Activated T-helper 2 cell treated with anti-CD3 and anti-CD28 coated beads, Interferon-gamma antibody, Interleukin-2, Interleukin-4, amounts not matched to agents 10 μg/mL and 5 μg/mL and 100 μg/mL, durations not matched to agents 14 hours and 24 hours and 36 hours (primary cell): ENCODE data around the gene ATM. TPM values are rescaled to one million over a fixed set of nuclear protein-coding genes. Genes with fewer than 3 reads are reported as not detected.
"Not testable (repeated sequence)": the region's sequence is repeated elsewhere in the genome, so short reads cannot be mapped to it uniquely, and the experiment has no call there.

Experiments used
- DNase-seq: peaks from one replicate; pipeline ENCODE4 v3.0.0; 2021; ENCODE audit warnings: low spot score
- H3K27ac Mint-ChIP-seq: one replicate; pipeline ENCODE4 v1.8.0; 2021; ENCODE audit warnings: mixed read lengths
- H3K27me3 Mint-ChIP-seq: one replicate; pipeline ENCODE4 v1.8.0; 2021; ENCODE audit warnings: low read depth, mixed read lengths
- H3K36me3 Mint-ChIP-seq: one replicate; pipeline ENCODE4 v1.8.0; 2021; ENCODE audit warnings: low read depth, mixed read lengths
- H3K4me1 Mint-ChIP-seq: one replicate; pipeline ENCODE4 v1.8.0; 2021; ENCODE audit warnings: low read depth, mixed read lengths
- H3K4me3 Mint-ChIP-seq: one replicate; pipeline ENCODE4 v1.8.0; 2021; ENCODE audit warnings: low read depth, mild to moderate bottlenecking, moderate library complexity, mixed read lengths
- H3K9me3 Mint-ChIP-seq: one replicate; pipeline ENCODE4 v1.8.0; 2021; ENCODE audit warnings: mixed read lengths
- intact Hi-C: fragments of 100-400 bp; cut with micrococcal nuclease; formaldehyde crosslinking; loops from one replicate; pipeline ENCODE4 v1.15.1; 2023
- total RNA-seq: library from RNA; stranded (reverse); gene quantifications from 2 replicates; pipeline ENCODE4 v1.2.3, GENCODE V29; 2022

ATM gene
- total RNA-seq, 1 donor from 2014 or later: 34.1 TPM

- no peaks in the 10 kb centered on the region for H3K9me3 Mint-ChIP-seq
- no peak overlapping the region for H3K4me3 Mint-ChIP-seq
- no peak for DNase-seq
- no peaks in the 10 kb centered on the region for H3K27me3 Mint-ChIP-seq
- intact Hi-C loops: no loop called here
- peaks cover 1% of the 10 kb centered on the region for H3K4me1 Mint-ChIP-seq
- peaks cover 32% of the 10 kb centered on the region for H3K36me3 Mint-ChIP-seq
- no peak overlapping the region for H3K27ac Mint-ChIP-seq
Observed at GRCh38 chr11:108364159-108364558, 141.3 kb downstream of the ATM start.

- H3K27ac Mint-ChIP-seq: no peak overlapping the region
- no peaks in the 10 kb centered on the region for H3K9me3 Mint-ChIP-seq
- no peaks in the 10 kb centered on the region for H3K27me3 Mint-ChIP-seq
- intact Hi-C loops: no loop called here
- H3K4me1 Mint-ChIP-seq: peaks cover 1% of the 10 kb centered on the region
- H3K36me3 Mint-ChIP-seq: peaks cover 37% of the 10 kb centered on the region
- DNase-seq: no peak
- H3K4me3 Mint-ChIP-seq: no peak overlapping the region
Observed at GRCh38 chr11:108368134-108368533, 145.3 kb downstream of the ATM start.

GRCh38 chr11:108369064-108369463 is 146.2 kb downstream of the ATM start:
- Mint-ChIP-seq H3K27me3 (no peaks in the 10 kb centered on the region), H3K4me1 (peaks cover 1% of the 10 kb centered on the region), H3K36me3 (peaks cover 37% of the 10 kb centered on the region), H3K9me3 (no peaks in the 10 kb centered on the region), H3K27ac (no peak overlapping the region), H3K4me3 (no peak overlapping the region)
- intact Hi-C loops: no loop called here
- no peak for DNase-seq

GRCh38 chr11:108370315-108370714 is 147.4 kb downstream of the ATM start:
- H3K4me1 Mint-ChIP-seq: peaks cover 1% of the 10 kb centered on the region
- intact Hi-C loops: no loop called here
- H3K27ac Mint-ChIP-seq: no peak overlapping the region
- peaks cover 1% of the 10 kb centered on the region for H3K27me3 Mint-ChIP-seq
- H3K9me3 Mint-ChIP-seq: no peaks in the 10 kb centered on the region
- DNase-seq: no peak
- no peak overlapping the region for H3K4me3 Mint-ChIP-seq
- peaks cover 26% of the 10 kb centered on the region for H3K36me3 Mint-ChIP-seq

- Mint-ChIP-seq H3K4me3 (no peak overlapping the region), H3K27ac (no peak overlapping the region), H3K4me1 (peaks cover 1% of the 10 kb centered on the region), H3K36me3 (peaks cover 21% of the 10 kb centered on the region), H3K27me3 (peaks cover 1% of the 10 kb centered on the region), H3K9me3 (no peaks in the 10 kb centered on the region)
- intact Hi-C loops: no loop called here
- no peak for DNase-seq
Observed at GRCh38 chr11:108370990-108371389, 148.1 kb downstream of the ATM start.

GRCh38 chr11:108373505-108373904 is 150.6 kb downstream of the ATM start:
- H3K4me1 Mint-ChIP-seq, intact Hi-C loops, H3K9me3 Mint-ChIP-seq, DNase-seq, H3K36me3 Mint-ChIP-seq, H3K27ac Mint-ChIP-seq, H3K27me3 Mint-ChIP-seq, H3K4me3 Mint-ChIP-seq: not testable (repeated sequence)

GRCh38 chr11:108388576-108388975 is 165.7 kb downstream of the ATM start:
- no peaks in the 10 kb centered on the region for H3K36me3 Mint-ChIP-seq
- no peaks in the 10 kb centered on the region for H3K9me3 Mint-ChIP-seq
- intact Hi-C loops: no loop called here
- DNase-seq: no peak
- H3K4me3 Mint-ChIP-seq: no peak overlapping the region
- no peaks in the 10 kb centered on the region for H3K4me1 Mint-ChIP-seq
- H3K27ac Mint-ChIP-seq: no peak overlapping the region
- no peaks in the 10 kb centered on the region for H3K27me3 Mint-ChIP-seq

- DNase-seq: no peak
- Mint-ChIP-seq H3K4me3 (no peak overlapping the region), H3K27ac (no peak overlapping the region), H3K36me3 (no peaks in the 10 kb centered on the region), H3K27me3 (no peaks in the 10 kb centered on the region), H3K4me1 (no peaks in the 10 kb centered on the region), H3K9me3 (no peaks in the 10 kb centered on the region)
- intact Hi-C loops: no loop called here
Observed at GRCh38 chr11:108392353-108392752, 169.5 kb downstream of the ATM start.

- Mint-ChIP-seq H3K27ac (no peak overlapping the region), H3K9me3 (no peaks in the 10 kb centered on the region), H3K27me3 (no peaks in the 10 kb centered on the region), H3K4me3 (no peak overlapping the region), H3K36me3 (no peaks in the 10 kb centered on the region), H3K4me1 (no peaks in the 10 kb centered on the region)
- no peak for DNase-seq
- intact Hi-C loops: no loop called here
Observed at GRCh38 chr11:108393046-108393445, 170.2 kb downstream of the ATM start.

GRCh38 chr11:108394744-108395284 is 171.9 kb downstream of the ATM start:
- no peak overlapping the region for H3K4me3 Mint-ChIP-seq

GRCh38 chr11:108396672-108397071 is 173.8 kb downstream of the ATM start:
- H3K9me3 Mint-ChIP-seq, intact Hi-C loops, H3K4me3 Mint-ChIP-seq, DNase-seq, H3K27me3 Mint-ChIP-seq, H3K4me1 Mint-ChIP-seq, H3K36me3 Mint-ChIP-seq, H3K27ac Mint-ChIP-seq: not testable (repeated sequence)

More at GRCh38 chr11:108394744-108395284, 171.9 kb downstream of the ATM start:
- no peaks in the 10 kb centered on the region for H3K9me3 Mint-ChIP-seq
- DNase-seq: no peak
- intact Hi-C loops: no loop called here
- no peaks in the 10 kb centered on the region for H3K36me3 Mint-ChIP-seq
- H3K27me3 Mint-ChIP-seq: no peaks in the 10 kb centered on the region
- no peak overlapping the region for H3K27ac Mint-ChIP-seq
- H3K4me1 Mint-ChIP-seq: no peaks in the 10 kb centered on the region

- no peak for DNase-seq
- Mint-ChIP-seq H3K36me3 (no peaks in the 10 kb centered on the region), H3K4me3 (no peak overlapping the region), H3K4me1 (no peaks in the 10 kb centered on the region), H3K27me3 (no peaks in the 10 kb centered on the region), H3K27ac (no peak overlapping the region), H3K9me3 (no peaks in the 10 kb centered on the region)
- intact Hi-C loops: no loop called here
Observed at GRCh38 chr11:108398439-108398838, 175.6 kb downstream of the ATM start.

- intact Hi-C loops: no loop called here
- H3K4me3 Mint-ChIP-seq: no peak overlapping the region
- no peaks in the 10 kb centered on the region for H3K4me1 Mint-ChIP-seq
- H3K27ac Mint-ChIP-seq: no peak overlapping the region
- DNase-seq: no peak
- no peaks in the 10 kb centered on the region for H3K27me3 Mint-ChIP-seq
- no peaks in the 10 kb centered on the region for H3K9me3 Mint-ChIP-seq
- H3K36me3 Mint-ChIP-seq: no peaks in the 10 kb centered on the region
Observed at GRCh38 chr11:108402241-108402640, 179.4 kb downstream of the ATM start.

GRCh38 chr11:108403052-108403451 is 180.2 kb downstream of the ATM start:
- intact Hi-C loops: no loop called here
- no peak for DNase-seq
- Mint-ChIP-seq H3K4me3 (no peak overlapping the region), H3K27ac (no peak overlapping the region), H3K9me3 (no peaks in the 10 kb centered on the region), H3K36me3 (no peaks in the 10 kb centered on the region), H3K27me3 (no peaks in the 10 kb centered on the region), H3K4me1 (no peaks in the 10 kb centered on the region)
